HCT116 (cell line): ENCODE measurements around the gene TBXAS1.

Experiments
- CTCF ChIP-seq, 3 experiments: fragments of 200-600 bp in 1 of 3; sonication (generic) in 1 of 3; IDR thresholded peaks in 2 of 3; conservative IDR thresholded peaks in 1 of 3; 2 replicates each; pipeline ENCODE4 v1.5.1; 2012 to 2017; ENCODE audit warnings: low read depth in 2 of 3, low read length in 2 of 3, antibody characterized with exemption in 1 of 3, borderline replicate concordance in 1 of 3, control low read depth in 1 of 3, mild to moderate bottlenecking in 1 of 3, mixed read lengths in 1 of 3, mixed run types in 1 of 3, moderate library complexity in 1 of 3; ENCODE audit not compliant: insufficient read depth in 1 of 3
- EZH2 ChIP-seq: fragments of 200-600 bp; sonication (generic); IDR thresholded peaks from 2 replicates; pipeline ENCODE4 v1.6.1; 2017; ENCODE audit warnings: antibody characterized with exemption, mixed run types
- EZH2phosphoT487 ChIP-seq: fragments of 200-600 bp; IDR thresholded peaks from 2 replicates; pipeline ENCODE4 v1.6.1; 2018; ENCODE audit warnings: antibody characterized with exemption, borderline replicate concordance
- MAX ChIP-seq: IDR thresholded peaks from 2 replicates; pipeline ENCODE4 v1.6.1; 2012
- POLR2A ChIP-seq: IDR thresholded peaks from 2 replicates; pipeline ENCODE4 v1.7.0; 2011; ENCODE audit warnings: borderline replicate concordance; ENCODE audit not compliant: insufficient read depth, insufficient read length; ENCODE audit errors: extremely low read depth
- POLR2AphosphoS5 ChIP-seq: IDR thresholded peaks from 2 replicates; pipeline ENCODE4 v1.6.1; 2011; ENCODE audit warnings: mild to moderate bottlenecking, low read depth, low read length, moderate library complexity
- REST ChIP-seq: IDR thresholded peaks from 2 replicates; pipeline ENCODE4 v1.6.1; 2012; ENCODE audit warnings: low read depth
- SIN3A ChIP-seq: IDR thresholded peaks from 2 replicates; pipeline ENCODE4 v1.6.1; 2012; ENCODE audit warnings: low read depth
- SP1 ChIP-seq: IDR thresholded peaks from 2 replicates; pipeline ENCODE4 v1.6.1; 2012; ENCODE audit warnings: low read depth
- SRF ChIP-seq: IDR thresholded peaks from 2 replicates; pipeline ENCODE4 v1.6.1; 2012; ENCODE audit warnings: low read depth
- ZBTB33 ChIP-seq: IDR thresholded peaks from 2 replicates; pipeline ENCODE4 v1.6.1; 2011; ENCODE audit warnings: mild to moderate bottlenecking, low read length, moderate library complexity; ENCODE audit not compliant: insufficient replicate concordance; ENCODE audit errors: extremely low read depth
- ZFX ChIP-seq: fragments of 450-650 bp; IDR thresholded peaks from 2 replicates; pipeline ENCODE4 v1.6.1; 2017
- ZNF274 ChIP-seq: fragments of 200-500 bp; sonication (Bioruptor generic); IDR thresholded peaks from 2 replicates; pipeline ENCODE4 v1.6.1; 2014; ENCODE audit warnings: mild to moderate bottlenecking, low read depth, low read length, inconsistent platforms

- TF ChIP-seq CTCF (IDR thresholded peaks at IDR 0.05 in 2 of 3, conservative IDR thresholded peaks at IDR 0.05 in 1 of 3; ENCODE audit: borderline replicate concordance in 1 of 3, insufficient read depth in 1 of 3, low read depth in 2 of 3, low read length in 2 of 3) (no peak), SIN3A (no peak), POLR2AphosphoS5 (no peak), POLR2A (no peak), EZH2 (no peak), MAX (no peak), REST (no peak), EZH2phosphoT487 (no peak), ZFX (no peak), ZBTB33 (no peak), SP1 (no peak), ZNF274 (no peak), SRF (no peak)
Observed at GRCh38 chr7:140028311-140028710, 199.2 kb downstream of the TBXAS1 start.
